RWPE2 (cell line): ENCODE measurements around the gene MORN2.

Experiments used
- ATAC-seq: fragments of 200-7000 bp; cut with Tn5 transposase; 3 replicates; pipeline ENCODE4 v1.9.1; 2021; ENCODE audit warnings: low read depth
- DNase-seq: peaks from one replicate; pipeline ENCODE4 v3.0.0-alpha.2; 2020; ENCODE audit warnings: low spot score
- H3K27ac ChIP-seq: fragments of 450-650 bp; 2 replicates; pipeline ENCODE4 v1.5.1; 2017; ENCODE audit warnings: mild to moderate bottlenecking; ENCODE audit not compliant: poor library complexity, severe bottlenecking
- H3K27me3 ChIP-seq: fragments of 250-450 bp; sonication (Bioruptor Pico); 2 replicates; pipeline ENCODE4 v1.5.1; 2021; ENCODE audit warnings: mild to moderate bottlenecking, moderate library complexity; ENCODE audit not compliant: insufficient read depth, poor library complexity, severe bottlenecking
- H3K36me3 ChIP-seq: fragments of 250-450 bp; sonication (Bioruptor Pico); 2 replicates; pipeline ENCODE4 v1.5.1; 2020; ENCODE audit warnings: low read depth, mild to moderate bottlenecking, moderate library complexity
- H3K4me1 ChIP-seq: fragments of 250-450 bp; sonication (Bioruptor Pico); 2 replicates; pipeline ENCODE4 v1.5.1; 2021; ENCODE audit warnings: mild to moderate bottlenecking, moderate library complexity; ENCODE audit not compliant: insufficient read depth, poor library complexity, severe bottlenecking
- H3K4me3 ChIP-seq: fragments of 250-450 bp; sonication (Bioruptor Pico); 2 replicates; pipeline ENCODE4 v1.5.1; 2021; ENCODE audit warnings: mild to moderate bottlenecking, moderate library complexity; ENCODE audit not compliant: severe bottlenecking
- H3K9me3 ChIP-seq: fragments of 250-450 bp; sonication (Bioruptor Pico); 2 replicates; pipeline ENCODE4 v1.5.1; 2021; ENCODE audit warnings: mild to moderate bottlenecking, moderate library complexity; ENCODE audit not compliant: severe bottlenecking
- CTCF ChIP-seq: fragments of 450-650 bp; IDR thresholded peaks from one replicate; pipeline ENCODE4 v1.5.1; 2017; ENCODE audit warnings: mild to moderate bottlenecking, moderate library complexity; ENCODE audit not compliant: poor library complexity, severe bottlenecking

MORN2 gene

GRCh38 chr2:38889045-38889444 is 13.3 kb downstream of the MORN2 start:
- H3K27me3 ChIP-seq, result no peaks in the 10 kb centered on the region
- no peak for TF ChIP-seq CTCF
- ATAC-seq, result no peak
- H3K4me1 ChIP-seq, result no peaks in the 10 kb centered on the region
- H3K4me3 ChIP-seq, result no peak overlapping the region
- DNase-seq, result no peak
- H3K9me3 ChIP-seq, result no peaks in the 10 kb centered on the region
- no peaks in the 10 kb centered on the region for H3K36me3 ChIP-seq
- no peak overlapping the region for H3K27ac ChIP-seq

GRCh38 chr2:38889575-38889974 is 13.8 kb downstream of the MORN2 start, which contains the start of gene ARHGEF33:
Gene ARHGEF33, plus strand, starts transcription at chr2:38889875. Its CDS starts 29,573 bp downstream, at chr2:38919448.
- no peak within 1 kb of the TSS for H3K4me3 ChIP-seq
- DNase-seq, result no peak
- TF ChIP-seq CTCF, result no peak
- ATAC-seq, result no peak
- no peaks in the 10 kb centered on the region for H3K9me3 ChIP-seq
- no peaks in the 10 kb centered on the region for H3K4me1 ChIP-seq
- no peaks in the 10 kb centered on the region for H3K36me3 ChIP-seq
- H3K27ac ChIP-seq, result no peak within 1 kb of the TSS
- no peaks in the 10 kb centered on the region for H3K27me3 ChIP-seq

GRCh38 chr2:38892819-38893218 is 17.0 kb downstream of the MORN2 start:
- TF ChIP-seq CTCF, result no peak
- no peaks in the 10 kb centered on the region for H3K27me3 ChIP-seq
- H3K4me3 ChIP-seq, result no peak overlapping the region
- H3K4me1 ChIP-seq, result no peaks in the 10 kb centered on the region
- H3K9me3 ChIP-seq, result no peaks in the 10 kb centered on the region
- H3K27ac ChIP-seq, result no peak overlapping the region
- no peaks in the 10 kb centered on the region for H3K36me3 ChIP-seq
- DNase-seq (no peak), ATAC-seq (no peak)

GRCh38 chr2:38898256-38898655 is 22.5 kb downstream of the MORN2 start:
- no peak for TF ChIP-seq CTCF
- Histone ChIP-seq H3K27ac (no peak overlapping the region), H3K4me3 (no peak overlapping the region), H3K27me3 (no peaks in the 10 kb centered on the region), H3K4me1 (no peaks in the 10 kb centered on the region), H3K9me3 (no peaks in the 10 kb centered on the region), H3K36me3 (no peaks in the 10 kb centered on the region)
- no peak for ATAC-seq
- no peak for DNase-seq

- TF ChIP-seq CTCF, result no peak
- DNase-seq, result no peak
- no peak for ATAC-seq
- Histone ChIP-seq H3K27me3 (no peaks in the 10 kb centered on the region), H3K4me3 (no peak overlapping the region), H3K36me3 (no peaks in the 10 kb centered on the region), H3K4me1 (peaks cover 1% of the 10 kb centered on the region), H3K9me3 (no peaks in the 10 kb centered on the region), H3K27ac (no peak overlapping the region)
These were observed 24.9 kb downstream of the MORN2 start for GRCh38 chr2:38900726-38901125.
